K562 (cell line): ENCODE results near the gene CNDP2.

ENCODE experiments used
- CTCF ChIP-seq, 3 experiments: IDR thresholded peaks in 2 of 3; conservative IDR thresholded peaks in 1 of 3; 2 replicates each; pipeline ENCODE4 v1.5.1; 2011 to 2012; ENCODE audit warnings: low read length in 3 of 3, mild to moderate bottlenecking in 3 of 3, control low read depth in 2 of 3, improper control_type of control experiment in 1 of 3, inconsistent platforms in 1 of 3, low read depth in 1 of 3, mixed read lengths in 1 of 3, moderate library complexity in 1 of 3; ENCODE audit not compliant: insufficient read depth in 2 of 3
- KDM4B ChIP-seq, 2 experiments: fragments of 450-650 bp in 1 of 2; sonication (generic) in 1 of 2; IDR thresholded peaks; 2 replicates each; pipeline ENCODE4 v1.6.1; 2016 to 2017; ENCODE audit warnings: borderline replicate concordance in 2 of 2, antibody characterized with exemption in 1 of 2, low read depth in 1 of 2, mild to moderate bottlenecking in 1 of 2
- NCOR1 ChIP-seq: fragments of 450-650 bp; IDR thresholded peaks from 2 replicates; pipeline ENCODE4 v1.6.1; 2016; ENCODE audit warnings: mild to moderate bottlenecking, moderate library complexity
- ZFX ChIP-seq: sonication (generic); formaldehyde crosslinking; IDR thresholded peaks from 2 replicates; pipeline ENCODE4 v1.8.0; 2022; ENCODE audit warnings: mild to moderate bottlenecking, missing genetic modification reagents, moderate library complexity

GRCh38 chr18:74556126-74556525, 60.0 kb downstream of the CNDP2 start:
- TF ChIP-seq KDM4B (IDR thresholded peaks at IDR 0.05; ENCODE audit: borderline replicate concordance in 2 of 2, low read depth in 1 of 2): no peak
- no peak for TF ChIP-seq NCOR1
- no peak for TF ChIP-seq ZFX
- TF ChIP-seq CTCF (IDR thresholded peaks at IDR 0.05 in 2 of 3, conservative IDR thresholded peaks at IDR 0.05 in 1 of 3; ENCODE audit: insufficient read depth in 2 of 3, low read depth in 1 of 3, low read length in 3 of 3): no peak
